Naive B cell (primary cell): ENCODE results near the gene STARD5. TPM values are rescaled to one million over a fixed set of nuclear protein-coding genes. Genes with fewer than 3 reads are reported as not detected.
A peak's percentile ranks its signal among the peaks of the same experiment; 100 is the strongest.

Source experiments
- ATAC-seq, 2 donors: fragments of 150-1000 bp; cut with Tn5 transposase; 2 replicates each; pipeline ENCODE4 v1.10.0; 2021; ENCODE audit warnings: low read depth in 2 of 2, mild to moderate bottlenecking in 2 of 2, moderate library complexity in 2 of 2
- DNase-seq: peaks from one replicate; pipeline ENCODE4 v3.0.0; 2022
- H3K27ac Mint-ChIP-seq, 6 donors: one replicate each; pipeline ENCODE4 v1.8.0; 2020 to 2022; ENCODE audit warnings: mild to moderate bottlenecking in 6 of 6, mixed read lengths in 6 of 6, moderate library complexity in 5 of 6, inconsistent platforms in 2 of 6
- H3K27me3 Mint-ChIP-seq, 3 donors: one replicate each; pipeline ENCODE4 v1.8.0; 2021 to 2022; ENCODE audit warnings: mixed read lengths in 3 of 3, mild to moderate bottlenecking in 1 of 3
- H3K36me3 Mint-ChIP-seq, 2 donors: one replicate each; pipeline ENCODE4 v1.8.0; 2020 to 2022; ENCODE audit warnings: mixed read lengths in 2 of 2, inconsistent platforms in 1 of 2, mild to moderate bottlenecking in 1 of 2
- H3K4me1 Mint-ChIP-seq, 3 donors: one replicate each; pipeline ENCODE4 v1.8.0; 2020 to 2022; ENCODE audit warnings: mixed read lengths in 3 of 3, inconsistent platforms in 1 of 3, mild to moderate bottlenecking in 1 of 3, moderate library complexity in 1 of 3
- H3K4me3 Mint-ChIP-seq, 8 donors: one replicate each; pipeline ENCODE4 v1.8.0; 2020 to 2022; ENCODE audit warnings: mild to moderate bottlenecking in 8 of 8, mixed read lengths in 8 of 8, moderate library complexity in 8 of 8, inconsistent platforms in 2 of 8
- H3K9me3 Mint-ChIP-seq, 7 donors: one replicate each; pipeline ENCODE4 v1.8.0; 2020 to 2022; ENCODE audit warnings: mixed read lengths in 7 of 7, mild to moderate bottlenecking in 5 of 7, inconsistent platforms in 2 of 7, moderate library complexity in 1 of 7
- polyA plus RNA-seq, 6 donors: library from polyadenylated mRNA; unstranded; fragments of 300-500 nt; fragmentation: Illumina TruSeq; gene quantifications; one replicate each; pipeline ENCODE4 v1.2.3, GENCODE V29; 2021; ENCODE audit warnings: low read depth in 6 of 6

Gene STARD5
- polyA plus RNA-seq, 6 donors from 2014 or later: 5.1 to 9.6 (median 7.3) TPM

DNA sequence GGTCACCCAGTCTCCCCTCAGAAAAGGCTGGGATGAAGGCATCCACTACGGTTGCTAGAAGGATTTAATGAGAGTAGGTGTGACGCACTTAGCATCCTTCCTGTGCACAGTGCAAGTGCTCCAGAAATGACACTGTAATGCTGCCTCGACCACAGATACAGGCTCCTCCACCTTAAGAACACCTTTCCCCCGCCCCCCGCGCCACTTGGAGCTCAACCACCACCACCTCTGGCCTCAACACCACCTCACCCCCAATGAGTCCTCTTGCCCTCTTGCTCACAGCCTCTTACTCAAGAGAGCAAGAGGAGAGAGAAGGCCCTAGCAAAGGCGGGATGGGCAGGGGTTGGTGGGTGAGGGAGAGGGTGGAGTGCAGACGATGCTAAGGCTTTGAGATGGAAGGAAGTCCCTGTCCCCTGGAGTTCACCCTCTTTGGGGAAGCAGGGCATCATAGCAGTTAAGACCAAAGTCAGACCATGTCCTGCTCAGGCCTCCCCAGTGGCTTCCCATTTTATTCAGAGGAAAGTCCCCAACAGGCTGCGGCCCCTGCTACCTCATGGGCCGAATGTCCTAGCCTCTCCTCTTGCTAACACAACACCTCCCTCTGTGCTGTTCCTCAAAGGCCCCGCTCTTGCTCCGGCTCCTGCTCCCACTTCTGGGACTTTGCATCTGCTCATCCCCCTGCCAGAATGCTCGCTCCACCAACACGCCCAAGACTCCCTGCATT, 8.3 kb downstream of the STARD5 start:
- Mint-ChIP-seq H3K27me3 (no peaks in the 10 kb centered on the region), H3K9me3 (no peaks in the 10 kb centered on the region)
- no peak for DNase-seq

GRCh38 chr15:81314378-81314777, 9.6 kb downstream of the STARD5 start:
- no peaks in the 10 kb centered on the region for H3K27me3 Mint-ChIP-seq
- peaks cover 4 to 5% of the 10 kb centered on the region in 2 donors for H3K36me3 Mint-ChIP-seq
- H3K27ac Mint-ChIP-seq: peak overlapping the region; percentile 91 to 99 (median 95)
- peak overlapping the region in 5 of 8 donors; percentile 17 to 54 (median 25) for H3K4me3 Mint-ChIP-seq
- H3K9me3 Mint-ChIP-seq: no peaks in the 10 kb centered on the region
- peaks cover 71 to 98% (median 91%) of the 10 kb centered on the region in 3 donors for H3K4me1 Mint-ChIP-seq
- DNase-seq (no peak), ATAC-seq (no peak)

More for the DNA sequence above, 8.3 kb downstream of the STARD5 start:
- Mint-ChIP-seq H3K27ac (peak overlapping the region; percentile 92 to 99 (median 96)), H3K4me1 (peaks cover 73 to 93% (median 89%) of the 10 kb centered on the region in 3 donors), H3K4me3 (peak overlapping the region in 4 of 8 donors; percentile 14 to 83 (median 44)), H3K36me3 (no peaks in the 10 kb centered on the region)
- ATAC-seq: no peak

- DNase-seq (no peak), ATAC-seq (no peak)
- H3K4me3 Mint-ChIP-seq: peak overlapping the region in 2 of 8 donors; percentile 35 to 69
- H3K27me3 Mint-ChIP-seq: no peaks in the 10 kb centered on the region
- H3K36me3 Mint-ChIP-seq: peaks cover 9 to 10% of the 10 kb centered on the region in 2 donors
- peaks cover 67 to 96% (median 88%) of the 10 kb centered on the region in 3 donors for H3K4me1 Mint-ChIP-seq
- no peaks in the 10 kb centered on the region for H3K9me3 Mint-ChIP-seq
- H3K27ac Mint-ChIP-seq: peak overlapping the region; percentile 69 to 99 (median 98)
Measured at GRCh38 chr15:81313686-81314085, 10.3 kb downstream of the STARD5 start.

DNA sequence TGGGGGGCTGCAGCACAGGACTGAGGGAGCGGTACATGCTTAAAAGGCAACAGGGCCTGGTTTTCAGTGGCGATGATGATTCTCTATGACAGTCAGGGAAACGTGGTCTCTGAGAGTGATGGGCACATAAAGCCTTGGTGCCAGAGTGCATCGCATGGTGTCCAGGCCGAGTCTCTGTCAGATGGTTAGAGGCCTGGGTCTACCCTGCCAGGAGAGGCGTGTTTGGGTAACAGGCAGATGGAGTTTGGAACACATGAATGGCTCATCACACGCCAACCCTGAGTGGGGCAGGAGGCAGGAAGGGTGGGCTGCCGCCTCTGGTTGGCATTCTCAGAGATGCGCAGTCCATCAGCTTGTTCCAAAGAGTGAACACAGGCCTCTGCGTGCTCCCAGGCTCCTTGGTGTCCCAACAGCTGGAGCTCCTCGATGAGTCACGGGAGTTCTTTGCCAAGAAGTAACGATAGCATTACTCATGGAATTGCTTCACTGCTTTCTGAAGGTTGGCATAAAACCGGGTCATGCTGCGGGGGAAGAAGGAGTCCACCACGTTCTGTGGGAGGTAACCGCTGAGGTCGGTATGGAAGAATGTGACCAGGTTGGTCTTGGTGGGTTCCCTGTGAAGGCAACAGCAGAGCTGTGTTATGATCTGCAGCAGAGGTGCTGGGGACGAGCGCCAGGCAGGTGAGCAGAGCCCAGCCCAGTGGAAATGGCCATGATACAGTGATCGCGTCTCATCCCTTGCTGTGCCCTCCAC, 11.0 kb downstream of the STARD5 start:
- Mint-ChIP-seq H3K9me3 (no peaks in the 10 kb centered on the region), H3K36me3 (peaks cover 9 to 10% of the 10 kb centered on the region in 2 donors), H3K4me1 (peaks cover 60 to 96% (median 81%) of the 10 kb centered on the region in 3 donors), H3K27me3 (no peaks in the 10 kb centered on the region), H3K27ac (peak overlapping the region; percentile 96 to 99 (median 98)), H3K4me3 (peak overlapping the region in 7 of 8 donors; percentile 35 to 89 (median 69))
- ATAC-seq: no peak
- no peak for DNase-seq

- H3K4me3 Mint-ChIP-seq: peak overlapping the region; percentile 17 to 89 (median 76)
- peak; percentile 82 for DNase-seq
Measured at GRCh38 chr15:81311752-81312464, 12.0 kb downstream of the STARD5 start.

DNA sequence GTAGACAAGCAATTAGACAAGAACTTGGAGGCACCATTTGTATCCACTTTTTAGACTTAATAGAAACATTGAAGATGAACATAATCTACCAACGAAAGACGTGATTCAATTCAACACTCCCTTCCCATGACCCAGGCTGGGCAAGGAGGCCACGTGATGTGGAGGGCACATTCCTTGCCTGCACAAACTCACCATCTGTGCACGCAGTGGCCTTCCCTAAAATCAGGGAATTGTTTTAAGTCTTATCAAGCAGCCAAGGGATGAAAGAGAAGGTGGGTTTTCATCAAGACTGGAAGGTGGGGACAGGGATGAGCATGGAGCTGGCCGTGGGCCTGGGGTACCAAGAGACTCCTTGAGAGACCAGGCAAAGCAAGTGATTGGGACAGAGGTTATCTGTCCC, 13.5 kb downstream of the STARD5 start:
- peak overlapping the region in 5 of 6 donors; percentile 33 to 99 (median 89) for H3K27ac Mint-ChIP-seq
- no peak overlapping the region for H3K4me3 Mint-ChIP-seq
- H3K27me3 Mint-ChIP-seq: no peaks in the 10 kb centered on the region
- H3K36me3 Mint-ChIP-seq: peaks cover 10 to 22% of the 10 kb centered on the region in 2 donors
- DNase-seq (no peak), ATAC-seq (no peak)
- H3K9me3 Mint-ChIP-seq: no peaks in the 10 kb centered on the region
- peaks cover 53 to 93% (median 70%) of the 10 kb centered on the region in 3 donors for H3K4me1 Mint-ChIP-seq

More at GRCh38 chr15:81311752-81312464, 12.0 kb downstream of the STARD5 start:
- Mint-ChIP-seq H3K27ac (peak overlapping the region; percentile 96 to 99 (median 98)), H3K27me3 (no peaks in the 10 kb centered on the region), H3K4me1 (peaks cover 52 to 94% (median 71%) of the 10 kb centered on the region in 3 donors), H3K9me3 (no peaks in the 10 kb centered on the region), H3K36me3 (peaks cover 9 to 10% of the 10 kb centered on the region in 2 donors)
- ATAC-seq: peak; percentile 94 to 96

DNA sequence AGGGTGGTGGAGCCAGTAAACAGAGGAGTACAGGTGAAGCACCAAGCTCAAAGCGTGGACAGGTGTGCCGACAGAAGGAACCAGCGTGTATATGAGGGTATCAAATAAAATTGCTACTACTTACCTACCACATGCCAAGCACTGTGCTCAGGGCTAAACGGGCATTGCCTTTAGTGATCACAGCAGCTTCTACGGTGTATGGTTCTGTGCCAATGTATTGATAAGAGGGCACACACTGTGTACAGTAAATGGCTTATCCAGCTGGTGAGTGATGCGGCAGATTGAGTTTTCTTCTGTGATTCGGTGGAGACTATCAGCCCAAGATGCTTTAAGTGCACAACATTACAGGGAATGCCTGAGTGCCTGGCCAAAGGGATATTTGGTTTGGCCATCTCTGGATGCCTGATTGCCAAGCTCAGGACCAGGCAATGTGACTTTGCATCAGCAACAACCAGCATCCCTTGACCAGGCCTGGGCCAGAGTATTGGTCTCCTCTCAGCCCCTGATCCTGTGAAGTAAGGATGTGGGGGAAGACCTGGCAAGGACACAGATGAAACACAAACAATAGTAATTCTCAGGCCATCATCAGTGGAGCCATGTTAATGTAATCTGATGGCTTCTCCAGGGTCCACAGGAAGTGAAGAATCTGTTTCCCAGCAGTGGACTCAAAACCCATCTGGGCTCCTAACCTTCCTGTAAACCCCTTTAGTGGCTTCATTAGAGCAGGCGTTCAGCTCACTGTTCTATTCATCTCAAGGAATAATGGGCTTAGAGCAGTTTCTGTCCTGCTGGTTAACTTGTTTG, 14.1 kb downstream of the STARD5 start:
- Mint-ChIP-seq H3K9me3 (no peaks in the 10 kb centered on the region), H3K36me3 (peaks cover 13 to 22% of the 10 kb centered on the region in 2 donors), H3K4me3 (peak overlapping the region in 1 of 8 donors; percentile 11), H3K27ac (peak overlapping the region; percentile 59 to 99 (median 80)), H3K4me1 (peaks cover 46 to 92% (median 63%) of the 10 kb centered on the region in 3 donors), H3K27me3 (no peaks in the 10 kb centered on the region)
- ATAC-seq (no peak), DNase-seq (no peak)

GRCh38 chr15:81308260-81308659, 15.7 kb downstream of the STARD5 start:
- Mint-ChIP-seq H3K4me1 (peaks cover 53 to 94% (median 67%) of the 10 kb centered on the region in 3 donors), H3K4me3 (no peak overlapping the region), H3K27ac (peak overlapping the region in 2 of 6 donors; percentile 75 to 99), H3K36me3 (peaks cover 26 to 33% of the 10 kb centered on the region in 2 donors), H3K27me3 (no peaks in the 10 kb centered on the region), H3K9me3 (no peaks in the 10 kb centered on the region)
- no peak for DNase-seq
- ATAC-seq: no peak

- no peaks in the 10 kb centered on the region for H3K27me3 Mint-ChIP-seq
- H3K4me3 Mint-ChIP-seq: peak overlapping the region; percentile 85 to 100 (median 100)
- peak overlapping the region; percentile 81 to 100 (median 99) for H3K27ac Mint-ChIP-seq
- peak; percentile 49 for DNase-seq
- peaks cover 49 to 59% of the 10 kb centered on the region in 2 donors for H3K36me3 Mint-ChIP-seq
- H3K9me3 Mint-ChIP-seq: peaks cover 0 to 3% (median 0%) of the 10 kb centered on the region in 7 donors
- peak in 1 of 2 donors; percentile 15 for ATAC-seq
- peaks cover 61 to 92% (median 72%) of the 10 kb centered on the region in 3 donors for H3K4me1 Mint-ChIP-seq
Measured at GRCh38 chr15:81304226-81304625, 19.7 kb downstream of the STARD5 start.

DNA sequence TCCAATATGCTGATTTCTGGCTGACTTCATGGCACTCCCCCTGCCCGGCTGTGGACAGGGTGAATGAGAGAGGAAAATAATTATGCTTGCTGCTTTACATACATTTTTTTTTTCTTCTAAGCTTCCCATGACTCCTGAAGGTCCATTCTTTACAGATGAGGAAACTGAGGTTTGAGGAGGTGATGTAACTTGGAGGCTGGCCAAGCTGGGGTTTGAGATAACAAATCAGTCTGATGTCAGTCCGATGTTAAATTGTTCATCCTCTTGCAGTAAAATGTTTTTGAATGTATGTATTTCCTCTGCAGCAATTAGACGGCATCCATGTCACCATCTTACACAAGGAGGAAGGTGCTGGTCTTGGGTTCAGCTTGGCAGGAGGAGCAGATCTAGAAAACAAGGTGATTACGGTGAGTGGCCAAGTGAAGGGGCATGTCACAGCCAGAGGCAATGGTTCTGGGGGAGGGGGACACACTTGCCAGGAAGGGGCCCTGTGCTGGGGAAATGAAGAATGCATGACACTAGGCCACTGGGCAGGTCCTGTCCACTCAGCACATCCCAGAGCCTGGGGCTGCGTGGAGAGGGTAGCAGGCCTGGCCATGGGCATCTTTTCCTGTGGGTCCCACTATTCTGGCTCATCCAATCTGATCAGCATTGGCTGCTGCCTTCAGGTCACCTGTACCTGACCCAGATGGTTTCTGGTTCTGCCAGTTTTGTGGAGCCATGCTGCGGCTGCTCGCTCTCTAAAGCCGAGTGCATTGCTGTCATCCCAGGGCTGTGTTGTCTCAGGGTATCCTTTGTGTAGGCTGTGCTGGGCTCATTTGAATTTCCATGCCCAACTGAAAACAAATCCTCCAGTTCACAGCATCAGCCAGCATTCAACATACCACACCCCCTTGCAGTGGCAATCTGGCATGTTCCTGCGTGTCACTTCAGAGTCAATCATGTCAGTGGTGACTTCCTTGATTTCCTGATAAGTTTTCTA, 20.4 kb downstream of the STARD5 start:
- H3K4me3 Mint-ChIP-seq: peak overlapping the region; percentile 98 to 100 (median 100)
- ATAC-seq (no peak), DNase-seq (no peak)
- peaks cover 0 to 3% (median 0%) of the 10 kb centered on the region in 7 donors for H3K9me3 Mint-ChIP-seq
- H3K36me3 Mint-ChIP-seq: peaks cover 46 to 63% of the 10 kb centered on the region in 2 donors
- peak overlapping the region; percentile 99 to 100 (median 99) for H3K27ac Mint-ChIP-seq
- H3K4me1 Mint-ChIP-seq: peaks cover 68 to 95% (median 77%) of the 10 kb centered on the region in 3 donors
- H3K27me3 Mint-ChIP-seq: no peaks in the 10 kb centered on the region

GRCh38 chr15:81302701-81303109, 21.2 kb downstream of the STARD5 start:
- peaks cover 76 to 97% (median 85%) of the 10 kb centered on the region in 3 donors for H3K4me1 Mint-ChIP-seq
- ATAC-seq (peak; percentile 75 to 77), DNase-seq (peak; percentile 75)
- peak overlapping the region; percentile 98 to 100 (median 100) for H3K4me3 Mint-ChIP-seq
- H3K9me3 Mint-ChIP-seq: peaks cover 0 to 3% (median 0%) of the 10 kb centered on the region in 7 donors
- H3K27ac Mint-ChIP-seq: peak overlapping the region; percentile 99 to 100 (median 99)
- peaks cover 46 to 71% of the 10 kb centered on the region in 2 donors for H3K36me3 Mint-ChIP-seq
- no peaks in the 10 kb centered on the region for H3K27me3 Mint-ChIP-seq
